ENCODE data around the gene MICAL3.

Gene MICAL3

DNA sequence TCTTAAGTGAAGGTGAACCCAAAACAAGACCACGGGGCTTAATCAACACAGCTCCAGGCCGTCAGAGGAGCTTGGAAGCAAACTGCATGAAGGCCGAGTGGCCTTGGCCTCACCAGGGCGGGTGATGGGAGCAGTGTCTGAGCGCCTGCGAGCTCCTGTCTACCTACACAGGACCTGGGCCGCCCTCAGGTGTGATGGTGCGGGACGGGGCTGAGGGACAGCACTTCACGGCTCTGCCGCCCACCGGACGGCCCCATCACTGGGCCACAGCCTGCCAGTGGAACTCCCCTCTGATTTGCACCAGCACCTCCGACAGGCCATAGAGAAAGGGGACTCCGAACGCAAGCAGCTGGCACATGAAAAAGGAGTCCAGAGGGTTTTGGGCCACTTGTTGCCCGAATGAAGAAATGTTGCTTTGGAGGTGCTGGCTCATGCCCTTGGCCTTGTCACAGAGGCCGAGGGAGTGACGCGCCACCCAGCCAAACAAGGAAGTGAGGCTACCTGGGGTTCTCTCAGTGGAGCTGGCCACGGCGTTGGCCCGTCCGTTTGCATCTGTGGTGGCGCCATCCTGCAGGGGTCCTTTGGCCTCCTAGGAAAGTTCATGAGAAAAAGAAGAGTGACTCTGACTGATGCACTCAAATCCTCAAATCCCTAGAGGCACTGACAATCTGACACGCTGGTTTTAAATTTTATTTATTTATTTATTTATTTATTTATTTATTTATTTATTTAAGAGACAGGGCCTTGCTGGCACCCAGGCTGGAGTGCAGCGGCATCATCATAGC, 159.8 kb downstream of the MICAL3 start:
- no peak for DNase-seq

DNA sequence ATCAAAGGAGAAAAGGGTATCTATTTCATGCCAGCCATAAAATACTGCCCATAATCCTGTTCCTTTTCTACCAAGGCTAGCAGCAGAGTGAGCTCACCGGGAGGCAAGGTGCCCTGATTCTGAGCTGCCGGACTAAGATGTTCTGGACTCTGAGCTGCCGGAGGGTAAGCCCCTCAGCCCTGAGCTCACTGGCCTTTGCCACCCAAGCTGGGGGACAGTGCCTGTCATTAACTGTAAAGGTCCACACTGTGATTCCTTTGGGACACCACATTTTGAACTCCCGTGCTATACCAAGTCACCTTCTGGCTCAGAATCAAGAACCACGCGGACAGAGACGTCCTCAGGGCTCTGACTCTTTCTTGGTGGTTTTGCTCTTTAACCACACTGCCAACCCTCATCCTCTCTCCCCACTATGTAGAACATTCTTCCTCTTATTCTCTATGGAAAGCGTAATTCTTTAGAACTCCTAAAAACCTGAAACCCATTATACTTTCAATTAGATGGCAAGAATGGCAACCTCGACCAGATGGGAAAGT, 161.6 kb downstream of the MICAL3 start:
- no peak for DNase-seq

DNA sequence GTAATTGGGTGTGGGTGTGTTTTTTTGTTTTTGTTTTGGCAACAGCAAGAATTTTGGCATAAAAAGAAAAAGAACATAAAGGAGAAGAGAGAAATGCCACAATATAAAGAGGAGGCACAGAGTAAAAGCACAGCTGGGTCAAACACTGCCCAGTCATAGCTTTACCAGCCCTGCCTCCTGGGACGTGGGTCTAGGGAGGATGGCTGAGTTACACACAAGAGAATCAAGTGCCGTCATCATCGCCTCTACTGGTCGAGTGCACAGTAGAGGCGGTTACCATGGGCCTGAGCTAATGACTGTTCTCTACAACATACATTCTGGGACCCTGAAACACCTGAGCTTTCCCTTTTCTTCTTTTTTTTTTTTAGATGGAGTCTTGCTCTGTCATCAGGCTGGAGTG, 162.5 kb downstream of the MICAL3 start:
- no peak for DNase-seq

DNA sequence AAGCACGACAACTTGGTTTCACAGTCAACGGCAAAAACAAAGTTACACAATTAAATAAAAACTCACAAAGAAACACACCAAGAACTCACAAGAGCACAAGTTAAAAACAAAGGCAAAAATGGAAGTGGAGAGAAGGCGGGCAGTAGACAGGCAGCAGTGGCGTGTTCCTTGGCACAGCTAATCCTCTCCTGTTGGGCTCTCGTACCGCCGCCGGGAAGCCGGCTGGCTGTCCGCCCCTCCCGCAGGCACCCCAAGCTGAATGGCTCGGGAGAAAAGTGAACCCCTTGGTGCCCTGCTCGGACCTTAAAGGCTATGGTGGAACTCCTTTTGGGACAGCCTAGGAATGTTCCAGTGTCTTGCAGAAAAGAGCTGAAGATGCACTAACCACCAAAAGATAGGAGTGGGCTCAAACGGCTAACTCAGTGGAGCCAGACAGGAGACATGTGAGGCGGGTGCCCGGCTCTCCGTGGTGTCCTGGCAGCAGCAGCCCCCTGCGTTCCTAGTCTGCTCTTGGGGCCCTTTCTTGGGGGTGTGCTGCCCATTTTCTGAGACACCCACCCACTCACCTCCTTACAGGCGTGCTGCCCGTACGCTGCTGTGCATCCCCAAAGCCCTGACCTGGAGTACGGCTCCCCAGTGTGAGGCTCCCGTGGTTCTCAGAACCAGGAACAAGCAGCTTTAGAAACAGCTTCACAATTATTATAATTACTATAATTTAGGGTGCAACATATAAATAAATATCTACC, 164.0 kb downstream of the MICAL3 start:
- no peak for DNase-seq

DNA sequence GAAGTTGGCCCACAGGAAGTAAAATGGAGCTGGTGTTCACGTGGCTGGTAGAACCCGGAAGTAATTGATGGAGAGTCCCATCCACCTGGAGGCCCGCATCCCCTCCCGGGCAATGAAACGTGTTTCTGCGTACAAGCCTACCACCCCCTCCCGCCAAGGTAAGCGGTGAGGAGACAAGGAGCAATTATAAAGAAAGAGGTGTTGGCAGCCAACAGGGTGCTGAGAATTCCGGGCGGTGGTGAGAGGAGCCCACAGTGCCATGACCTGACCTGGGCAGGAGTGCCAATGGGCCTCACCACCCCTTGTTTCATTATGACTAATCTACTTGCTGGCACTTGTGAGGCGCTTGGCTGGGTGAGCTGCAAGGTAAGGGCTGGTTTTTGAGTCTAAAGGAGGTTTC, 166.3 kb downstream of the MICAL3 start:
- no peak for DNase-seq

DNA sequence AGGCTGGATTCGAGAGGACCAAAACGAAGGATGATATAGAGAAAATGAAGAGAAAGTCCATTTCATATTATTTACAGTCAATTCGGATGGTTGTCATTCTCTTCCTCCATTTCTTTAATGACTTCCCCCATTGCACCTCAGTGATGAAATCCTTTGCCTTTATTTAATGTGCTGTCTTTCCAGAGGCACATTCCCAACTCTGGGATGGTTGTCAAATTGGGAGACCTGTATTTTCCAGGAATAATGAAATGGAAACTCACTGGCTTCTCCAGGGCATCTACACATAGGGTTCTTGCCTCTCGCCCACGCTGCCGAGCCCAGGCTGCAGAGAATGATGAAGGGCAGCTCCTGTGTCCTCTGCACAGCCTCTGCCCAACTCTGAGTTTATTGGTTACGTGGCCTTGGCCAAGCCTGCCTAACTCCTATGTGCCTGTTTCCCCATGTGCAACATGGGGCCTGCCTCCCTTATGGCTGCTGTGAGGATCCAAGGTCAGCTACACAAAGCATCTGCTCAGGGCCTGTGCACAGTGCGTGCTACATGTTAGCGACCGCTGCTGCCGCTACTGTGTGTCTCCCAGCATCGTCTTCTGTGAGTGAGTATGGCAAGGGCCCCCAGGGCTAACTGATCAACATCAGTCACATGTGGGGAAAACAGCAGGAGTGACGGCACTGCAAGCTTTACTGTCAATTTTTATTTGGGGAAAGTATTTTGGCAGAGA, 168.6 kb downstream of the MICAL3 start:
- no peak for DNase-seq

DNA sequence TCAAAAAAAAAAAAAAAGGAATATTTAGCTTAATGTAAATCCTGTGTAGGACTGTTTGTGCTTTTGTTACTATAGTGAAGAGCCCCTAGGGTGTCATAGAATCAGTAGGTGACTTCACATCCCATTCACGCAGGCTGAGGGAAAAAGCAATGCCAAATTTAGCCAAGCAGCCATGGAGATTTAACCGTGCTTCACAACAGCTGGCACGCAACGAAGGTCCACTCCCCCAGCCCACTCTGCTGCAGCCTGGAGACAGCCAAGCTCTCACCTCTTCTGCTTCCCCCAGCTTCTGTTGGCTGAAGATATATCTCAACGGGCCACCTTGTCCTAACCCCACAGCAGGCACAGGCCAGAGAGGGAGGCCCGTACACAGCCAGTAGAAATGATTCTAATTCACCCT, 171.3 kb downstream of the MICAL3 start:
- DNase-seq: no peak

DNA sequence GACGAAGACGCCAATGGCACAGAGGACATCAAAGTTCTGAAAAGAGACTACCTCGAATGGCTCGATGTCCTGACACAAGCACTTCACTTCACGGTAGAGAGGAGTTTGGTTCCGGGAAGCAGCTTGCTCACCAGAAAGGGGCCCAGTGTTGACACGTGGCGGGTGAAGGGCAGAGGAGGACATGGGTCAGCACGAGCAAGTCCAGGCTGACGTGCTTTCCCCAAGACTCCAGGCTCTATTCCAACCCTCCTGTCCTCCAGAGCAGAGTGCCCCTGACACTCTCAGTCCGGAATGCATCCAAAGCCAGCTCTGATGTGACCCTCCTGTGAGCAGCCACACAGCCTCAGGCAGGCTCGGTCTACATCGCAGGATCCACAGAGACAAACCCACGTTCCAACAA, 172.6 kb downstream of the MICAL3 start:
- no peak for DNase-seq

DNA sequence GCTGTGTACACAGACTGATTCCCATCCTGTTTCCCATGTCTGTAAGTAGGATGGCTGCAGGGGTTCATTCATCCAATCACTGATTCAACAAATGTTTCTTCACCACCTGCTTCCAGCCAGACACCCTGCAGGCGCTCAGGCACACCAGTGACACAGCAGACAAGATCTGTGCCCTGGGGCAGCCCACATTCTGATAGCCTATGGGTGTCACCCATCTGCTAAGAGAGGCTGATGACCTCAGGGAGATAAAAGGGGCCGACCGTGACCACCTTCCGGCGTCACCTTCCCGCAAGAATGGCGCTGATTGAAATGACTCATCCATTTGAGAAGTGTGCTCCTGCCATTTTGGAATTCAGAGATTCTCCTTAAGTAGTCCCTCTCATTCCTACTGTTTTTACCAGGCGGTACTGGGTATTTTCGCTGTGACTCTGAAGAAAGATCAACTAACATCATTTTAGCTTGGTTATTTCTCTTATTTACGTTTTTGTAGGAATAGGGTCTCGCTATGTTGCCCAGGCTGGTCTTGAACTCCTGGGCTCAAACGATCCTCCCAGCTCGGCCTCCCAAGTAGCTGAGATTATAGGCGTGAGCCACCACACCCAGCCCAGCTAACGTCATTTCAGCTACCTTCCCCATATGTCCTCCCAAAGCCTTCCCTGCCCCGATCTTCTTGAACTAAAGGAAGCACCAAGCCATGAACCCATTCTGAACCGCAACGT, 176.8 kb downstream of the MICAL3 start:
- DNase-seq: no peak

DNA sequence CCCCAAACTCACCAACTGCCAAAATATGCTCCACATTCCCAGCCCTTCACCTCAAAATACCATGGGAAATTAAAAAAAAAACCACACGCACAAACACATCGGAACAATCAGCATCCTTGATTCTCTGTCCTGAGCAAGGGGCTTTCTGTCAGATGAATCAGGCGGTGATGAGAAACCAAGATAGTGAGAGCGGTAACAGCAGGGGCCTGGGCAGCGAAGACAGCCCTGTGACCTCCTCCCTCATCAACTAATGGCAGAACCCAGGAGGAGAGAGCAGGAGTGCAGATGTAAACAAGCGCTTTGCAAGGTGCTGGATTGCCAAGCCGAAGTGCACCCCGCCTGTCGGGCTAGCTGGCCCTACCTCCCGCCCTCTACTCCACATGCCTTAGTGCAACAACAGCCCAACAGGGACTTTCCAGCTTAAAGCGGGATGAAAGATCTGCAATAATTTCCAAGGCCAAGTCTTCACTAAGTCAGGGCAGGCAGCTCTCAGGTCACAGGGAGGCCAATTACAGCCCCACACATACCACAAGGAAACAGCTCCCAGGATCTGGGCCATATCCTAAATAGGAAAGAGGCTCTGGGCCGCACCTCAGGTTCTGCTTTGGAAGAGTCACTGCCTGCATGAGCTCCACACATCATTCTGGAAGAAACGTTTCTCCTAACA, 177.9 kb downstream of the MICAL3 start:
- DNase-seq: no peak

DNA sequence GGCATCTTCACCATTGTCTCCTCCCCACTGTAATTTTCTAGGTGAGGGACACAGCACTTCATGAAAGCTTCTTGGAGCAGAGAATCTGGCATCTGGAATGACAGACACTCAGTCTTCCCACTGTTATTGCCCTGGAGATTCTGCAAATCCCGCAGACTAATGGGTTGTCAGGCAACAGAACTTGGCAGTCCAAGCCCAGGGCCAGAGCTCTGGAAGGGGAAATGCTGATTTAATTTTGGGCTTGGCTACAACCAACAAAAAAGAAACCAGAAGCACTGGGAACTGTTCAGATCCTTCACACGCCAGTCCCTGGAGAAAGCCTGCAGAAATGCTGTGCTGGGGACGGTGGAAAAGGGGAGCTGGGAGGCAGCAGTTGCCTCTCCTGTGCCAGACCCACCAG, 178.6 kb downstream of the MICAL3 start:
- no peak for DNase-seq

DNA sequence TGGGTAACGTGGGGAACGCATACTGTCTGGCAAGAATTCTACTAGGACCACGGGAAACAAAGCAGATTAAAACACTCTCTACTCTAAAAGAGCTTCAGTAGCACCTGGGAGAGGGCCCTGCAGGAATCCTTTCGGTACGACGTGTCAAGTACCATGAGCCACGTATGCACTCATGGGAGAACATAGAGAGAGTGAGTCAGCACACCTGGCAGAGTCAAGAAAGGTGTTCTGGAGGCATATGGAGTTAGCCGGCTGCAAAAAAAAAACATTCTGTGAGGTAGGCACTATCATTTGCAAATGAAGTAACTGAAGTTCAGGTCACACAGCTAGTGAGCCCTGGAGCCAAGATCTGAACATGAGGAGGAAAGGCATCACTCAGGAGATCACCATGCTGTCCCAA, 179.0 kb downstream of the MICAL3 start:
- no peak for DNase-seq

DNA sequence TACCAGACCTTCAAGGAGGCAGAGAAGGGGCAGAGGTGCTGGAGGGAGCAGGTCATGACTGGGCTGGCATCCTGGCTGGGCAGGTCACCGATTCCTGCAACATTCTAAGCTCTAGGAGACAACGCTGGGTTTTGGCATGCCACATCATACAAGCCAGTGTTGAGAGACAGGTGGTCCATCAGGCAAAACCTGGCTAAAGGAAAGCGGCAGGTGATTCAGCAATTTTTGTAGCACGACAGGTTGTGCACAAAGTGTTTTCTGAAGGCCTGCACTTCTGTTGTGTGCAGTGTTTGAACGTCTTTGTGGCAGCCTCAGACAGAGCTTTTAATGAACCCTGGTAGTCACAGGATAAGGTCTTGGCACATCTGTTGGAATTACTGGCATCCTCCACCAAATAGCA, 180.2 kb downstream of the MICAL3 start:
- no peak for DNase-seq

DNA sequence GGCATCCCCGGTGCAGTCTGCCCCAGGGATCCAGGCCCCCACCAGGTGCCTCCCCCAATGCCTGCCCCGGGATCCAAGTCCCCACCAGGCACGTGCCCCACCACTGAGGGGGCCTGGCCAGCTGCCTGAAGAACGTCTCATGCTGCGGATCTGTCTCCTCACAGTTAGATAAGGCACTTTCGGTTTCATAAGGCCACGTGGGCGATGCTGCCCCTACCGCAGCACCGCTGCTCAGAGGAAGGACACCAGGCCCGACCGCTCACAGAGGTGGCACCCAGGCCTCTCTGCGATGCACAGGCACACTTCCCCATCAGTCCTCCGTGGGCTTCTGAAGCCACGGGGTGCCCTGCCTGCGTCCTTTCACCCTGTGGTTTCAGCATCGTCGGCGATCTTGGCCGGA, 182.0 kb downstream of the MICAL3 start:
- peak; percentile 40 to 62 for DNase-seq

DNA sequence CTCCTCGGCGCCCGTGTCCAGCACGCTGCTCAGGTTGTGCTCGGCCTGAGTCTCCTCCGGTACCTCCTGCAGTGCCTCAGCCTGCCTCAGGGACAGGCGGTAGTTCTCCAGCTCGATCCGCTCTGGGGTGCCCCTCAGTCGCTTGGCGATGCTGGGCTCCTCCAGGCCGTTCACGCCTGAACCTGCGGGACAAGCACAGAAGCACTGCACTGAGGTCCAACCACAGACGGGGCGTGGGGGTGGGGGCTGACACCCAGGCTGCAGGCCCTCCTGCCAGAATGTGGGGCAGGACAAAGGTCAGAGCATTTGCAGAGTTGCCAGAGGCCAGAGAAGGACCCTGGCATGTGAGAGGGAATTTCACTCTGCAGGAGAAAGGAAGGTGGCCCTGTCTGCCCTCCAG, 182.5 kb downstream of the MICAL3 start:
- DNase-seq: no peak

DNA sequence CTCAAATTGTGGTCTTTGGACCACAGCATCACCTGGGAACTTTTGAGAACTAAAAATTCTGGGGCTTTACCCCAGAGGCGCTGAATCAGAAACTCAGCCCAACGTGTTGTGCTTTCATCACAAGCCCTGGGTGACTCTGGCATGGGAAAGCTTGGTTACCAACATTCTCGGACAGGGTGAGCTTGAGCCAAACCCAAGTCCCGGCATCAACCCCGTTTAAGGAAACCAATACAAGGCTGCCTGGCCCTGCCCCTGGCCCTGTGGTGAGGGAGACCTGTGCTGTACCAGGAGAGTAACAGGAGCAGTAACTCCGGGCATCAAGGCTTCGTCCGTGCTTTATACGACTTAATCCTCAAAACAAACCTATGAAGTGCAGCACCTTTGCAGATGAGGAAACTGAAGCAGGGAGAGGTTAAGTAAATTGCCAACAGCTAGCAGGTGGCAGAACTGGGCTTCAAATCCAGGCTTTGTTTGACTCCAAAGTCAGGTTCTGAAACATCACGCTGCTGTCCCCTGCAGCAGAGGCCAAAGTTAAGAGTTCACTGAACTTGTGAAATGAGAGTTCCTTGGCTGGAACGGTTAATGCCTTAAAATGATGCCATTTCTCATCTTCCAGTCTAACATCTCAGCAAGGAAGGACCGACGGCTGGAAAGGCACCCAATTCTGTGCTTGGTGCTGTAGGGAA, 186.0 kb downstream of the MICAL3 start:
- DNase-seq: no peak

DNA sequence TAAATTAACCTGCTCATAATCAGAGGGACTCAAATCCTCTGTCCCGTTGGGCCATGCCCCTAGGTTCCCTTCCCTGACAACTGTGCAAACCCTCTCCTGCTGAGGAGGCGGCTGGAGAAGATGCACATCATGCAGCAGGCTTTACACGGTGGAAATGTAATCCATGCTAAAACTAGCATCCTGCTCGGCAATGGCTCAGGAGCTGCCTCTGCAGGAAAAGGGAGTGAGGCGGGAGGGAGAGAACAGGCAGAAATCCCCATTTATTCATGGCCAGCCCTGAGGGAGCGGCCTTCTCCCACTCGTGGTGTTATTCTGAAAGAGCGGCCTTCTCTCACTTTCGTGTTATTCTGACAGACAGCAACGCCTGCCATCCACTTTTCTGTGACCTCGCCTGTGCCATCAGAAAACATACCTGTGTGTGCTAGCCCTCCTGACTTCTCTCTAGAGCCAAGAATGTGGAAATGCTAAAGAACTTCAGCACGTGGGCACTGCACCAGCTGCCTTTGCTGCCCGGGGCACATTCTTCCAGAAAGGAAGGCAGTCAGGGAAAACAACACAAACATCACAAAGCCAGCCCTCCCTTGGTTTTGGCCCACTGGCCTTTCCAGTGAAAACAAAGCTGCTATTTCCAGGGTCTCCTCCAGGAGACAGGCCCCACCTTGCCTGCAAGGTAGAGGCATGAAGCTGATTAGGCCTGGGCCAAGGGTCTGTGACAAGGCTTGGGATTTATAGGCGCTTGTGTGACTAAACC, 187.2 kb downstream of the MICAL3 start:
- no peak for DNase-seq

DNA sequence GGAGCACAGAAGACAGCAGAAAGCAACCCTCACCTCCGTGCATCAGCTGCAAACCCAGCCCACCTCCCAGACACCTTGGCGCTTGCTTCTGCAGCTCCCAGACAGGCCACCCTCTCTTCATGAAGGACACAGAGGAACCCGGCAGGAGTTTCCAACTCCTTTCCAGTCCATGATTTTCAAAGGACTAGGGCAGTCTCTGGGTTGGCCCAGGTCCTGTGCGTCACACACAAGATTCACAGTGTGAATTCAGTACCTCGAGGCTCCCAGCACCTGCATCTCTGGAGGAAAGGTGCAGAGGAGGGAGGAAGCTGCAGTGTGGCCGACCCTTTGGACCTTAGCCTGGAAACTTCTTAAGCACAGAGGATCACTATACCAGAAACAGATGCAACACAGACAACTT, 189.1 kb downstream of the MICAL3 start:
- no peak for DNase-seq

DNA sequence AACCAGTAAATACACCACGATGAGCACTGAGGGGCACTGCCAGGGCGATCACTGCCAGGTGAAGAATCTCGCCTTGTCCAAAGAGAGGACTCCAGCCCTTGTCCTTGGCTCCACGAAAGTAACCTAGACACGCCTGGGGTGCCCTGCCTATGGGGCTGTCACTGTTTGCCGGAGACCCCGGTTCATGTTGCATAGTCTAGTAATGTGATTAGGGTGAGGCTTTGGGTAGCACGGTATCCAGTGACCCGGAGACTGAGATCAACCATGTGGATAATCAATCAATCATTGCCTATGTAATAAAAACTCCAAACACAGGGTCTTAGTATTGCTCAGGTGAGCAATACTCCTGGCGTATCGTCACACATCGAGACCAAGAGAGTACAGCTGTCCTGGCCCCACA, 190.9 kb downstream of the MICAL3 start:
- DNase-seq: no peak

DNA sequence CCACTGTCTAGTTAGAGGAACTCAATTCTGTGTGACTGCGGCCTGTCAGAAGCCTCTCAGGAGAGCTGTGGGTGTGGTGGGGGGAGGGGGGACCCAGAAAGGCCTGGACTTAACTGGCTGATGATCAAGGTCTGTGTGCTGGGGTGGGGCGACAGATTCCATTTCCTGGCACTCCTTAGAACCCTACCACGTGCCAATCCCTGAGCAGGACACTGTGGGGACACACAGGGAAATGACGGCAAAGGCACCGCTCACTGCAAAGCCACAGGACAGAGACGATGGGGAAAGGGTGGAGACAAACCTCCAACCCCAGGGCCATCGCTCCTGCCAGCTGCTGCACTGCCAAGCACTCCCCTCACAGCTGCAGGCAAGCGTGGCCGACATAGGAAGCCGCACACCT, 191.7 kb downstream of the MICAL3 start:
- DNase-seq: no peak

All from CD4-positive, alpha-beta T cell treated with Interleukin-4 for 1 hour (primary cell).